Measurements from ENCODE around the gene IMP4.

Gene IMP4

GRCh38 chr2:130382313-130382917 is 39.7 kb downstream of the IMP4 start:
- no peaks in the 10 kb centered on the region for H3K36me3 ChIP-seq (ENCODE audit: control insufficient read depth, insufficient read depth, low read length)
- no peak overlapping the region for H3K4me2 ChIP-seq (ENCODE audit: low read length)
- H3K27ac ChIP-seq = no peak overlapping the region
- H3K79me2 ChIP-seq = peaks cover 2% of the 10 kb centered on the region
- no peak overlapping the region for H3K9ac ChIP-seq
- H3K9me3 ChIP-seq (ENCODE audit: control insufficient read depth, low read length) = no peaks in the 10 kb centered on the region
- no peak overlapping the region for H3K4me3 ChIP-seq (ENCODE audit: low read depth, low read length)
- H3K4me1 ChIP-seq = no peaks in the 10 kb centered on the region
- no peak for TF ChIP-seq CTCF (IDR thresholded peaks at IDR 0.05)
- H2AFZ ChIP-seq = no peak overlapping the region
- H3K27me3 ChIP-seq (ENCODE audit: control insufficient read depth, insufficient read depth, low read length) = no peaks in the 10 kb centered on the region

- H3K27me3 ChIP-seq (ENCODE audit: control insufficient read depth, insufficient read depth, low read length) = no peaks in the 10 kb centered on the region
- no peak overlapping the region for H2AFZ ChIP-seq
- no peak overlapping the region for H3K9ac ChIP-seq
- H3K4me3 ChIP-seq (ENCODE audit: low read depth, low read length) = no peak overlapping the region
- H3K27ac ChIP-seq = no peak overlapping the region
- no peaks in the 10 kb centered on the region for H3K79me2 ChIP-seq
- no peaks in the 10 kb centered on the region for H3K36me3 ChIP-seq (ENCODE audit: control insufficient read depth, insufficient read depth, low read length)
- no peak overlapping the region for H3K4me2 ChIP-seq (ENCODE audit: low read length)
- H3K9me3 ChIP-seq (ENCODE audit: control insufficient read depth, low read length) = no peaks in the 10 kb centered on the region
- no peak for TF ChIP-seq CTCF (IDR thresholded peaks at IDR 0.05)
- peaks cover 4% of the 10 kb centered on the region for H3K4me1 ChIP-seq
Observed at GRCh38 chr2:130385709-130386108, 43.0 kb downstream of the IMP4 start.

- Histone ChIP-seq H3K4me1 (peaks cover 5% of the 10 kb centered on the region), H3K36me3 (ENCODE audit: control insufficient read depth, insufficient read depth, low read length) (no peaks in the 10 kb centered on the region), H3K9me3 (ENCODE audit: control insufficient read depth, low read length) (no peaks in the 10 kb centered on the region), H3K9ac (no peak overlapping the region), H3K4me3 (ENCODE audit: low read depth, low read length) (no peak overlapping the region), H3K79me2 (no peaks in the 10 kb centered on the region), H3K27ac (no peak overlapping the region), H3K4me2 (ENCODE audit: low read length) (no peak overlapping the region), H3K27me3 (ENCODE audit: control insufficient read depth, insufficient read depth, low read length) (no peaks in the 10 kb centered on the region), H2AFZ (no peak overlapping the region)
- TF ChIP-seq CTCF (IDR thresholded peaks at IDR 0.05) = no peak
Observed at GRCh38 chr2:130387071-130387400, 44.3 kb downstream of the IMP4 start.

GRCh38 chr2:130387804-130388203 is 45.1 kb downstream of the IMP4 start:
- H2AFZ ChIP-seq = no peak overlapping the region
- no peak overlapping the region for H3K27ac ChIP-seq
- TF ChIP-seq CTCF (IDR thresholded peaks at IDR 0.05) = no peak

GRCh38 chr2:130388221-130388907 is 45.7 kb downstream of the IMP4 start:
- no peak for TF ChIP-seq CTCF (IDR thresholded peaks at IDR 0.05)
- H3K4me2 ChIP-seq (ENCODE audit: low read length) = no peak overlapping the region
- H3K9me3 ChIP-seq (ENCODE audit: control insufficient read depth, low read length) = no peaks in the 10 kb centered on the region
- H3K36me3 ChIP-seq (ENCODE audit: control insufficient read depth, insufficient read depth, low read length) = no peaks in the 10 kb centered on the region
- peaks cover 9% of the 10 kb centered on the region for H3K4me1 ChIP-seq
- H3K79me2 ChIP-seq = no peaks in the 10 kb centered on the region
- H3K4me3 ChIP-seq (ENCODE audit: low read depth, low read length) = no peak overlapping the region
- H2AFZ ChIP-seq = no peak overlapping the region
- no peak overlapping the region for H3K9ac ChIP-seq
- no peak overlapping the region for H3K27ac ChIP-seq
- H3K27me3 ChIP-seq (ENCODE audit: control insufficient read depth, insufficient read depth, low read length) = no peaks in the 10 kb centered on the region

More at GRCh38 chr2:130387804-130388203, 45.1 kb downstream of the IMP4 start:
- no peaks in the 10 kb centered on the region for H3K36me3 ChIP-seq (ENCODE audit: control insufficient read depth, insufficient read depth, low read length)
- no peaks in the 10 kb centered on the region for H3K27me3 ChIP-seq (ENCODE audit: control insufficient read depth, insufficient read depth, low read length)
- H3K4me3 ChIP-seq (ENCODE audit: low read depth, low read length) = no peak overlapping the region
- no peak overlapping the region for H3K9ac ChIP-seq
- no peaks in the 10 kb centered on the region for H3K9me3 ChIP-seq (ENCODE audit: control insufficient read depth, low read length)
- H3K4me2 ChIP-seq (ENCODE audit: low read length) = no peak overlapping the region
- H3K79me2 ChIP-seq = no peaks in the 10 kb centered on the region
- H3K4me1 ChIP-seq = peaks cover 9% of the 10 kb centered on the region

All from parathyroid adenoma (tissue), 2 donors.